ENCODE data around the gene CYTH1. TPM values are rescaled to one million over a fixed set of nuclear protein-coding genes. Genes with fewer than 3 reads are reported as not detected.

CYTH1 gene
- total and polyA plus RNA-seq, 4 donors: 15.4 to 32.1 (median 20.6) TPM

DNA sequence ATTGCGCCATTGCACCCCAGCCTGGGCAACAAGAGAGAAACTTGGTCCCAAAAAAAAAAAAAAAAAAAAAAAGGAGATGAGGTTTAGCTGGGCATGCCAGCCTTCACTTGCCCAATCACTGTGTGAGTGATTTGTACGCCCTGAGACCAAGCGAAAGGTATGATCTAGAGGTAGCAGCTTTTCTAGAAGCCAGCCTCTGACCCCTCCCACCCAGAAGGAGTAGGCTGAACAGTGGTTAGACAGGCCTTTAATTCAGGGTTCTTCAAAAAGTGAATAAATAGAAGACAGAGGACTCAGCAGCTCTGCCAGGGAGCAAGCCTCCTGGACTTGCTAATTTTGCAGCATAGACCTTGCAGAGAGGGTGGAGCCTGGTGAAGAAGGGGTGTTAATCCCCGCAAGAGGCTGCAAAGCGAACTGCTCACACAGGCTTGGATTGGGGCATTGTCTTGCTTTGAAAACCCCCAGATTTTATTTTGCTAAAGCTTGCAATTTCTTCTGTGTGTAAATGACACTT is 7.1 kb upstream of the CYTH1 start:
- peaks cover 0 to 11% (median 1%) of the 10 kb centered on the region in 4 donors for H3K36me3 ChIP-seq (ENCODE audit: control insufficient read depth in 4 of 4, insufficient read depth in 3 of 4, low read depth in 1 of 4, low read length in 3 of 4)
- no peaks in the 10 kb centered on the region for H3K27me3 ChIP-seq (ENCODE audit: control insufficient read depth in 4 of 4, insufficient read depth in 4 of 4, low read length in 3 of 4)
- DNase-seq (ENCODE audit: low spot score): no peak
- no peak overlapping the region for H3K9ac ChIP-seq (ENCODE audit: low read depth in 1 of 2, low read length in 2 of 2)
- no peaks in the 10 kb centered on the region for H3K9me3 ChIP-seq (ENCODE audit: control insufficient read depth in 4 of 4, low read length in 3 of 4)
- WGBS: 62% methylated on average over 5 of the region's 5 CpGs
- H3K27ac ChIP-seq (ENCODE audit: low read depth in 1 of 2, low read length in 2 of 2): peak overlapping the region; percentile 43 to 63
- TF ChIP-seq, protein P1, sequence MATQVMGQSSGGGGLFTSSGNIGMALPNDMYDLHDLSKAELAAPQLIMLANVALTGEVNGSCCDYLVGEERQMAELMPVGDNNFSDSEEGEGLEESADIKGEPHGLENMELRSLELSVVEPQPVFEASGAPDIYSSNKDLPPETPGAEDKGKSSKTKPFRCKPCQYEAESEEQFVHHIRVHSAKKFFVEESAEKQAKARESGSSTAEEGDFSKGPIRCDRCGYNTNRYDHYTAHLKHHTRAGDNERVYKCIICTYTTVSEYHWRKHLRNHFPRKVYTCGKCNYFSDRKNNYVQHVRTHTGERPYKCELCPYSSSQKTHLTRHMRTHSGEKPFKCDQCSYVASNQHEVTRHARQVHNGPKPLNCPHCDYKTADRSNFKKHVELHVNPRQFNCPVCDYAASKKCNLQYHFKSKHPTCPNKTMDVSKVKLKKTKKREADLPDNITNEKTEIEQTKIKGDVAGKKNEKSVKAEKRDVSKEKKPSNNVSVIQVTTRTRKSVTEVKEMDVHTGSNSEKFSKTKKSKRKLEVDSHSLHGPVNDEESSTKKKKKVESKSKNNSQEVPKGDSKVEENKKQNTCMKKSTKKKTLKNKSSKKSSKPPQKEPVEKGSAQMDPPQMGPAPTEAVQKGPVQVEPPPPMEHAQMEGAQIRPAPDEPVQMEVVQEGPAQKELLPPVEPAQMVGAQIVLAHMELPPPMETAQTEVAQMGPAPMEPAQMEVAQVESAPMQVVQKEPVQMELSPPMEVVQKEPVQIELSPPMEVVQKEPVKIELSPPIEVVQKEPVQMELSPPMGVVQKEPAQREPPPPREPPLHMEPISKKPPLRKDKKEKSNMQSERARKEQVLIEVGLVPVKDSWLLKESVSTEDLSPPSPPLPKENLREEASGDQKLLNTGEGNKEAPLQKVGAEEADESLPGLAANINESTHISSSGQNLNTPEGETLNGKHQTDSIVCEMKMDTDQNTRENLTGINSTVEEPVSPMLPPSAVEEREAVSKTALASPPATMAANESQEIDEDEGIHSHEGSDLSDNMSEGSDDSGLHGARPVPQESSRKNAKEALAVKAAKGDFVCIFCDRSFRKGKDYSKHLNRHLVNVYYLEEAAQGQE (IDR thresholded peaks at IDR 0.05): no peak
- TF ChIP-seq, protein P2, sequence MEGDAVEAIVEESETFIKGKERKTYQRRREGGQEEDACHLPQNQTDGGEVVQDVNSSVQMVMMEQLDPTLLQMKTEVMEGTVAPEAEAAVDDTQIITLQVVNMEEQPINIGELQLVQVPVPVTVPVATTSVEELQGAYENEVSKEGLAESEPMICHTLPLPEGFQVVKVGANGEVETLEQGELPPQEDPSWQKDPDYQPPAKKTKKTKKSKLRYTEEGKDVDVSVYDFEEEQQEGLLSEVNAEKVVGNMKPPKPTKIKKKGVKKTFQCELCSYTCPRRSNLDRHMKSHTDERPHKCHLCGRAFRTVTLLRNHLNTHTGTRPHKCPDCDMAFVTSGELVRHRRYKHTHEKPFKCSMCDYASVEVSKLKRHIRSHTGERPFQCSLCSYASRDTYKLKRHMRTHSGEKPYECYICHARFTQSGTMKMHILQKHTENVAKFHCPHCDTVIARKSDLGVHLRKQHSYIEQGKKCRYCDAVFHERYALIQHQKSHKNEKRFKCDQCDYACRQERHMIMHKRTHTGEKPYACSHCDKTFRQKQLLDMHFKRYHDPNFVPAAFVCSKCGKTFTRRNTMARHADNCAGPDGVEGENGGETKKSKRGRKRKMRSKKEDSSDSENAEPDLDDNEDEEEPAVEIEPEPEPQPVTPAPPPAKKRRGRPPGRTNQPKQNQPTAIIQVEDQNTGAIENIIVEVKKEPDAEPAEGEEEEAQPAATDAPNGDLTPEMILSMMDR (IDR thresholded peaks at IDR 0.05; ENCODE audit: low read depth, low read length, missing input control): no peak
- no peak for TF ChIP-seq HNF4A (conservative IDR thresholded peaks at IDR 0.05)
- TF ChIP-seq, protein P3, sequence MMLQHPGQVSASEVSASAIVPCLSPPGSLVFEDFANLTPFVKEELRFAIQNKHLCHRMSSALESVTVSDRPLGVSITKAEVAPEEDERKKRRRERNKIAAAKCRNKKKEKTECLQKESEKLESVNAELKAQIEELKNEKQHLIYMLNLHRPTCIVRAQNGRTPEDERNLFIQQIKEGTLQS (IDR thresholded peaks at IDR 0.05): no peak
- H3K4me3 ChIP-seq (ENCODE audit: low read depth in 1 of 3, low read length in 3 of 3): no peak overlapping the region
- peaks cover 2 to 17% (median 15%) of the 10 kb centered on the region in 4 donors for H3K4me1 ChIP-seq (ENCODE audit: control insufficient read depth in 4 of 4, insufficient read depth in 4 of 4, low read length in 3 of 4)

DNA sequence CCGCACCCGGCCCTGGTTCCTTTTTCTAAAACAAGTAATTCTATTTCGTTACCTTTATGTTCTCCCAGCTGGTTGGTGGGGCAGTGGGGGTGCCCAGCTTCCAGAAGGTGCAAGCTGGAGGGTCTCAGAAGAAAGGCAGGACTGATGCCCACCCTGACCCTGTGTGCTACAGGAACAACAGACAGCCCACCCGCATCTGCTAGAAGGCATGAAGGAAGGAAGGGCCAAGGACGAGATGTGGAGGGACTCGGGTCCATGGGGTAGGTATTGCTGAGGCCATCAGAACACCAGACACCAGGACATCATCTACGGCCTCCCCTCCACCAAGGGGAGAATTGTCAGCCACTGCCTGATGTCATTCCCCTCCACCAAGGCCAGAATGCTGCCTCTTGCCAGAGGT is 6.4 kb upstream of the CYTH1 start:
- Histone ChIP-seq H3K4me1 (ENCODE audit: control insufficient read depth in 4 of 4, insufficient read depth in 4 of 4, low read length in 3 of 4) (peaks cover 2 to 24% (median 18%) of the 10 kb centered on the region in 4 donors), H3K27me3 (ENCODE audit: control insufficient read depth in 4 of 4, insufficient read depth in 4 of 4, low read length in 3 of 4) (no peaks in the 10 kb centered on the region), H3K9me3 (ENCODE audit: control insufficient read depth in 4 of 4, low read length in 3 of 4) (no peaks in the 10 kb centered on the region), H3K27ac (ENCODE audit: low read depth in 1 of 2, low read length in 2 of 2) (no peak overlapping the region), H3K9ac (ENCODE audit: low read depth in 1 of 2, low read length in 2 of 2) (no peak overlapping the region), H3K36me3 (ENCODE audit: control insufficient read depth in 4 of 4, insufficient read depth in 3 of 4, low read depth in 1 of 4, low read length in 3 of 4) (peaks cover 0 to 4% (median 0%) of the 10 kb centered on the region in 4 donors), H3K4me3 (ENCODE audit: low read depth in 1 of 3, low read length in 3 of 3) (no peak overlapping the region)
- WGBS: 95% methylated on average over 7 of the region's 7 CpGs
- TF ChIP-seq RAD21 (IDR thresholded peaks at IDR 0.05) (no peak), FOXA1 (IDR thresholded peaks at IDR 0.05) (no peak), HNF4A (conservative IDR thresholded peaks at IDR 0.05) (no peak), YY1 (IDR thresholded peaks at IDR 0.05) (no peak), JUND (IDR thresholded peaks at IDR 0.05) (no peak), NR2F2 (IDR thresholded peaks at IDR 0.05) (no peak), EGR1 (IDR thresholded peaks at IDR 0.05; ENCODE audit: low read depth in 2 of 2) (no peak), TAF1 (conservative IDR thresholded peaks at IDR 0.05) (no peak), GABPA (IDR thresholded peaks at IDR 0.05 in 1 of 2, conservative IDR thresholded peaks at IDR 0.05 in 1 of 2) (no peak), HNF4G (IDR thresholded peaks at IDR 0.05) (no peak), RXRA (IDR thresholded peaks at IDR 0.05) (no peak)
- TF ChIP-seq, protein P1 (IDR thresholded peaks at IDR 0.05): no peak
- TF ChIP-seq, protein P2 (IDR thresholded peaks at IDR 0.05; ENCODE audit: low read depth, low read length, missing input control): no peak
- TF ChIP-seq, protein P4, sequence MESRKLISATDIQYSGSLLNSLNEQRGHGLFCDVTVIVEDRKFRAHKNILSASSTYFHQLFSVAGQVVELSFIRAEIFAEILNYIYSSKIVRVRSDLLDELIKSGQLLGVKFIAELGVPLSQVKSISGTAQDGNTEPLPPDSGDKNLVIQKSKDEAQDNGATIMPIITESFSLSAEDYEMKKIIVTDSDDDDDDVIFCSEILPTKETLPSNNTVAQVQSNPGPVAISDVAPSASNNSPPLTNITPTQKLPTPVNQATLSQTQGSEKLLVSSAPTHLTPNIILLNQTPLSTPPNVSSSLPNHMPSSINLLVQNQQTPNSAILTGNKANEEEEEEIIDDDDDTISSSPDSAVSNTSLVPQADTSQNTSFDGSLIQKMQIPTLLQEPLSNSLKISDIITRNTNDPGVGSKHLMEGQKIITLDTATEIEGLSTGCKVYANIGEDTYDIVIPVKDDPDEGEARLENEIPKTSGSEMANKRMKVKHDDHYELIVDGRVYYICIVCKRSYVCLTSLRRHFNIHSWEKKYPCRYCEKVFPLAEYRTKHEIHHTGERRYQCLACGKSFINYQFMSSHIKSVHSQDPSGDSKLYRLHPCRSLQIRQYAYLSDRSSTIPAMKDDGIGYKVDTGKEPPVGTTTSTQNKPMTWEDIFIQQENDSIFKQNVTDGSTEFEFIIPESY (IDR thresholded peaks at IDR 0.05): no peak
- TF ChIP-seq, protein P5, sequence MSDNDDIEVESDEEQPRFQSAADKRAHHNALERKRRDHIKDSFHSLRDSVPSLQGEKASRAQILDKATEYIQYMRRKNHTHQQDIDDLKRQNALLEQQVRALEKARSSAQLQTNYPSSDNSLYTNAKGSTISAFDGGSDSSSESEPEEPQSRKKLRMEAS (IDR thresholded peaks at IDR 0.05): no peak
- DNase-seq (ENCODE audit: low spot score): no peak
